ENCODE results near the gene KLHL30. TPM values are rescaled to one million over a fixed set of nuclear protein-coding genes. Genes with fewer than 3 reads are reported as not detected.

The KLHL30 gene
- total and polyA plus RNA-seq, 11 donors = 5.1 to 43.7 (median 23.0) TPM

GRCh38 chr2:238134393-238134785 lies 4.1 kb upstream of the KLHL30 start:
- H3K9me3 ChIP-seq = no peaks in the 10 kb centered on the region
- DNase-seq (peak in 2 of 5 donors; percentile 13 to 40), ATAC-seq (no peak)
- H3K27me3 ChIP-seq = no peaks in the 10 kb centered on the region
- H3K4me3 ChIP-seq = no peak overlapping the region
- peaks cover 0 to 30% (median 15%) of the 10 kb centered on the region in 12 donors for H3K4me1 ChIP-seq
- H3K36me3 ChIP-seq = no peaks in the 10 kb centered on the region
- WGBS, 4 donors = 89 to 95% (median 93%) methylated on average over 7 to 11 of the region's 11 CpGs
- intact Hi-C loops (cut with DNase I) = no loop called here
- no peak overlapping the region for H3K27ac ChIP-seq
- TF ChIP-seq CTCF (IDR thresholded peaks at IDR 0.05) (no peak), POLR2A (IDR thresholded peaks at IDR 0.05) (no peak)

- DNase-seq (peak in 2 of 5 donors; percentile 13 to 32), ATAC-seq (no peak)
- H3K4me3 ChIP-seq = no peak overlapping the region
- no peaks in the 10 kb centered on the region for H3K9me3 ChIP-seq
- no peak overlapping the region for H3K27ac ChIP-seq
- TF ChIP-seq POLR2A (IDR thresholded peaks at IDR 0.05) = no peak
- TF ChIP-seq CTCF (IDR thresholded peaks at IDR 0.05) = no peak
- 83 to 85% (median 84%) methylated on average over 15 of the region's 15 CpGs for WGBS, 4 donors
- H3K27me3 ChIP-seq = no peaks in the 10 kb centered on the region
- intact Hi-C loops (cut with DNase I) = loop anchor here in 3 of 10 donors (5.0 kb wide), 3 partner anchors 73 to 278 kb away; partner anchors contain the start of genes RAMP1 (in 1 of the 3) and SCLY (in 1 of the 3)
- H3K36me3 ChIP-seq = no peaks in the 10 kb centered on the region
- H3K4me1 ChIP-seq = peaks cover 0 to 38% (median 18%) of the 10 kb centered on the region in 12 donors
Measured at GRCh38 chr2:238135601-238136150, 2.8 kb upstream of the KLHL30 start.

GRCh38 chr2:238136820-238137537 lies 1.5 kb upstream of the KLHL30 start:
- intact Hi-C loops (cut with DNase I) = loop anchor here in 3 of 10 donors (5.0 kb wide), 3 partner anchors 75 to 280 kb away; partner anchors contain the start of genes RAMP1 (in 1 of the 3) and SCLY (in 1 of the 3)
- peak overlapping the region in 9 of 12 donors; percentile 23 to 93 (median 40) for H3K27ac ChIP-seq
- no peak for TF ChIP-seq CTCF (IDR thresholded peaks at IDR 0.05)
- TF ChIP-seq POLR2A (IDR thresholded peaks at IDR 0.05) = no peak
- no peaks in the 10 kb centered on the region for H3K9me3 ChIP-seq
- 33 to 41% (median 38%) methylated on average over 14 of the region's 14 CpGs for WGBS, 4 donors
- no peak overlapping the region for H3K4me3 ChIP-seq
- no peaks in the 10 kb centered on the region for H3K27me3 ChIP-seq
- ATAC-seq (peak in 3 of 4 donors; percentile 10 to 23 (median 17)), DNase-seq (peak in 3 of 5 donors; percentile 47 to 67 (median 61))
- H3K36me3 ChIP-seq = peaks cover 0 to 8% (median 0%) of the 10 kb centered on the region in 9 donors
- peaks cover 0 to 46% (median 21%) of the 10 kb centered on the region in 12 donors for H3K4me1 ChIP-seq

- intact Hi-C loops (cut with DNase I) = loop anchor here in 3 of 10 donors (5.0 kb wide), 3 partner anchors 76 to 281 kb away; partner anchors contain the start of genes RAMP1 (in 1 of the 3) and SCLY (in 1 of the 3)
- Histone ChIP-seq H3K27ac (peak overlapping the region in 11 of 12 donors; percentile 73 to 96 (median 86)), H3K36me3 (peaks cover 0 to 8% (median 0%) of the 10 kb centered on the region in 9 donors), H3K4me1 (peaks cover 0 to 54% (median 22%) of the 10 kb centered on the region in 12 donors), H3K27me3 (no peaks in the 10 kb centered on the region), H3K4me3 (no peak overlapping the region), H3K9me3 (no peaks in the 10 kb centered on the region)
- DNase-seq (no peak), ATAC-seq (peak in 1 of 4 donors; percentile 5)
- 52 to 75% (median 67%) methylated on average over 9 to 13 of the region's 13 CpGs for whole genome bisulfite sequencing, 4 donors
- TF ChIP-seq POLR2A (IDR thresholded peaks at IDR 0.05) = no peak
- no peak for TF ChIP-seq CTCF (IDR thresholded peaks at IDR 0.05)
Measured at GRCh38 chr2:238137885-238138284, 583 bp upstream of the KLHL30 start.

All from heart left ventricle (tissue), 16 donors.